GM18519 (cell line): ENCODE measurements around the gene IMMP2L.
"Not testable (repeated sequence)": the region's sequence is repeated elsewhere in the genome, so short reads cannot be mapped to it uniquely, and the experiment has no call there.

Experiments
- ATAC-seq: cut with Tn5 transposase; IDR thresholded peaks from one replicate; pipeline ENCODE4 v1.9.1; 2021; ENCODE audit warnings: mild to moderate bottlenecking, moderate library complexity; ENCODE audit not compliant: unreplicated experiment, low FRiP score

The IMMP2L gene

DNA sequence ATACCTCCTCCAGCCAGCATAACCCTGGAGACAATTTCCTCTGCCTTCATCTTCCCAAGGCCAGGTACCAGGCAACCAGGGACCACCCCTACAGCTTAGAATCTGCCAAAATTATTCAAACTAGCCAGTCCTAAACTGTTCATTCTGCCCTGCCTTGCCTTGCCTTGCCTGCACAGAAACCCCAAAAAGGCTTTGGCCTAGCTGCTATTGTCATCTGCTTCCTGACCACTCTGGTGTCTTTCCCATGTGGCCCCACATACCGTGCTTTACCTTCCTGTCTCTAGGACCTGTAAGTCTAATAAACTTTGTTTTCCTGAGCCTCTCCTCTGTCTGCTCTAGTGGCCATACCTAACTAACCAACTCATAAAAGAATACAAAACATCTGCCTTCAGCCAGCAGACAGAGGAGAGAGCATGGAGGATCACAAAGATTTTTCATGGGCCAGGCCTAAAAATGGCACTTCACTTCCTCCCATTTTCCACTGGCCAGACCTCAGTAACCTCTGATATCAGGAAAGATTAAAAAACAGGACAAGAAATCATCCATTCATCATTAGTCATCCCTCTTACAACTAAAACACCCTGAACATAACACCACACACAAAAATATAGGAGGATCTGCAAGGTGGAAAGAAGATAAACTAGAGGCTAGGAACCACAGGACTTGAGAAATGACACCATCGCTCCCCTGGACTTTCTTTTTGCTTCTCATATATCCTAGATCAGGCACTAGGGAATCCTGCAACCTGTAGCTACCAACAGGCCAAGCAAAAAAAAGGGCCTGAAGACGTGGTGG, 51.5 kb downstream of the IMMP2L start:
- ATAC-seq = no peak

DNA sequence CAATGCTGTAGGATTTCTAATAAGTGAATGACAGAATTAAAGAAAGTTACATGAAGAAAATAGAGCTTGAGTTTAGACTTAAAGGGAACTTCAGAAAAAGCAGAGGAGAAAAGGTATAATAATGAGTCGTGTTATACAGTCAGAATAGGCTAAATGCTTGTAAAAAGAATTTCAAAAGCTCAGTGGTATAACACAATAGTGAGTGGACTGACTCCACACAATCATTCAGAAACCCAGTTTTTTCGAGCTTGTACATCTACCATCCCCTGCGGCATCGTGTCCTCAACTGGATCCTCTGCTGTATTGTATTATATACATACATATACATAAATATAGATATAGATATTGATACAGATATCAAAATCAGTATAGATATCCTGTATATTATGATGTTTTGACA, 52.2 kb downstream of the IMMP2L start:
- ATAC-seq = no peak

DNA sequence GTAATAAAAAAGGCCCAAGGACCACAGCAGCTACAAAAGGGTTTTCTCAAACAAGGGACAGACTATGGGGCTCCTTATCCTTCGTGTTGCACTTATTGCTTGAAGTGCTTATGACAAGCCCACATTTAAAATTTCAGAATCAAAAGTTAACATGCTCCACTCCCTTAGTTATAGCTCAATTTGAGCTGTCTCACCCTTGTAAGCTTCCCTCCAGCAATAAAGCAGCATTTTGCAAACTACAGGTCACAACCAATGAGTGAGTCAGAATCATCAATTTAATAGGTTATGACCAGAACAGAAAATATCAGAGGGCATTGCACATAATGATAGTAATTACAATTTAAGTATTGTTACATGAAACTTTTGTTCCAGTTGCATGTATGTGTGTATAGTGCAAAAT, 53.0 kb downstream of the IMMP2L start:
- no peak for ATAC-seq

DNA sequence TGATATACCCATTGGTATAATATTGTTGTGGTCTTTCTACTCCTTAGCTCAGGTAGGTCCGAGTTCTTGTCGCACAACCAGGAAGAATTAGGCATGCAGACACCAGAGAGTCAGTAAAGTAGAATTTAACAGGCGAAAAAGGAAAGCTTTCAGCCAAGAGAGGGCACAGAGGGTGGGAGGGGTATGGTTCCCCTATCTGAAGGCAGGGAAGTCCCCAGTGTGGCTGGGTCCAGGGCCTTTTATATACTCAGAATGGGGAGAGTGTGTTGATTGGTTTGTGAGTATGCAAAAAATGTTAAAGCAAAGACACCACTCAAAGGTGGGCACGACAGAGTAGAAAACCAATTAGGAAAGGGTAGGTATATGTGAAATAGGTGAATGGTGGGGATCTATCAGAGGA, 53.9 kb downstream of the IMMP2L start:
- no peak for ATAC-seq

DNA sequence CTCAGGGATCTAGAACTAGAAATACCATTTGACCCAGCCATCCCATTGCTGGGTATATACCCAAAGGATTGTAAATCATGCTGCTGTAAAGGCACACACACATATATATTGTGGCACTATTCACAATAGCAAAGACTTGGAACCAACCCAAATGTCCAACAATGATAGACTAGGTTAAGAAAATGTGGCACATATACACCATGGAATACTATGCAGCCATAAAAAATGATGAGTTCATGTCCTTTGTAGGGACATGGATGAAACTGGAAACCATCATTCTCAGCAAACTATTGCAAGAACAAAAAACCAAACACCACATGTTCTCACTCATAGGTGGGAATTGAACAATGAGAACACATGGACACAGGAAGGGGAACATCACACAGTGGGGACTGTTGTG, 56.9 kb downstream of the IMMP2L start:
- not testable (repeated sequence) for ATAC-seq

DNA sequence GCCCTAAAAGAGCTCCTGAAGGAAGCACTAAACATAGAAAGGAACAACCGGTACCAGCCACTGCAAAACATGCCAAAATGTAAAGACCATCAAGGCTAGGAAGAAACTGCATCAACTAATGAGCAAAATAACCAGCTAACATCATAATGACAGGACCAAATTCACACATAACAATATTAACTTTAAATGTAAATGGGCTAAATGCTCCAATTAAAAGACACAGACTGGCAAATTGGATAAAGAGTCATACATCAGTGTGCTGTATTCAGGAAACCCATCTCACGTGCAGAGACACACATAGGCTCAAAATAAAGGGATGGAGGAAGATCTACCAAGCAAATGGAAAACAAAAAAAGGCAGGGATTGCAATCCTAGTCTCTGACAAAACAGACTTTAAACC, 60.5 kb downstream of the IMMP2L start:
- not testable (repeated sequence) for ATAC-seq

DNA sequence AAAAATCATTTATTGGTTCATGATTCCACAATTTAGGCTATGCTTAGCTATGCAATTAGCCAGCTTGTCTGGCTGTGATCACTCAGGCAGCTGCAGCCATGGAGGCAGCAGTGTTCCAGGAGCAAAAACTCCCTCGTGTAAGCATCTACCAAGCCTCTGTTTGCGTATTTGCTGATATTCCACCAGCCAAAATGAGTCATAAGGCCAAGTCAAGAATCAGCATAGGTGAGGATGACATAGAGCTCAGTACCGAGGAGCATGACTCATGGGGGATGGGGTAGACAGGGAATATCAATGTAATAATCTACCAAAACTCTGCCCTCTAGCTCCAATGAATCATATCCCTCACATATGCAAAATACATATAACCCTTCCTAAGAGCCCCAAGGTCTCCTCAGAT, 63.3 kb downstream of the IMMP2L start:
- ATAC-seq = no peak

DNA sequence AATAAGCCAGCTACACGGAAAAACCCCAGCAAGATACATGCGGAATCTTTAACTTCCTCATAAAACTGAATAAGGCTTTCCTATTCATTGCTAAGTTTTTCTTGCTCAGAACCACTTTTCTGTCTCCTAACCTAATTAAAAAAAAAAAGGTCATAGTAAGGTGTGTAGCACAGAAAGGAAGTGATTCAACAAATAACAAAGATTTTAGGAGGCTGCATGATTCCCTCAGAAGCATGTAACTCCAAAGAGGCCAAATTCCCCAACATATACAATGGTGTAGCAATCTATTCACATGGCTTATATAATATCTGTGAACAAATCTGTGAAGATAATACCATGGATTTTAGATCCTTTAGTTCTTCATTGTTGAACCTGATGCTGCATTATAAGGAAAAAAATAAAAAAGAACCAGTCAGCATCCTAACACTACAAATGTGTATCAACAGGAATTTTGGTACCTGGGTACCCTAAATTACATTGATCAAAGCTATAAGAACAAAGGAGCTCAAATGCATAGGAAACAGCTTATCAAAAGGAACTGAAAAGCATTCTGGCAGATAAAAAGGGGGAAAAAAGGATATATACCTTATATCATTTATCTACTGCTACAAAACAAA, 63.8 kb downstream of the IMMP2L start:
- no peak for ATAC-seq

DNA sequence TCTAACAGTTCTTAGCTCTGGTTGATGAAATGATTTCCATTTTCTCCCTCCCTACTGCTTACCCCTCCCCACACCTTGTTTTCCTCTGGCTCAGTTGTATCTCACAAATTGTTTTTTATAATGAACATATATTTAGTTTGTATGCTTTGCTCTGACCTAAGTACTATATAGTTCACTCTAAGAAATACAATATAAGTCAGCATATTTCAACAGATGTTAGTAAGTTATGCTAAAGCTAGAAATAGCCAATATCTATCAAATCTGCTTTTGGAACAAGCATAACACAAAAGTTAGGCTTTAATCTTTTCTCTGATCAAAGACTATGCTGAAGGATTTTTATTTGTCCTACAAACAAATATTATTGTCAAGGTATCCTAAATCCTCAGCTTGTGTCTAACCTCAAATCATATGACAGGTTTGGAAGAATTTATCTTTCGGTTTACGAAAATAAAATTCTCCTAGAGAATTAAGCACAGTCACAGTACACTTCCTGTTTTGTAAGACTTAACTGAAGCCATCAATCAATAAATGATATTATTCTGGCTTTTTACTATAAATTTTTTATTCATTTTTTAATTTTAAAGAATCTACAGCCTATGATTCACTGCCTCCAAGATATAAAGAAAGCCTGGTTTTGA, 67.0 kb downstream of the IMMP2L start:
- no peak for ATAC-seq

DNA sequence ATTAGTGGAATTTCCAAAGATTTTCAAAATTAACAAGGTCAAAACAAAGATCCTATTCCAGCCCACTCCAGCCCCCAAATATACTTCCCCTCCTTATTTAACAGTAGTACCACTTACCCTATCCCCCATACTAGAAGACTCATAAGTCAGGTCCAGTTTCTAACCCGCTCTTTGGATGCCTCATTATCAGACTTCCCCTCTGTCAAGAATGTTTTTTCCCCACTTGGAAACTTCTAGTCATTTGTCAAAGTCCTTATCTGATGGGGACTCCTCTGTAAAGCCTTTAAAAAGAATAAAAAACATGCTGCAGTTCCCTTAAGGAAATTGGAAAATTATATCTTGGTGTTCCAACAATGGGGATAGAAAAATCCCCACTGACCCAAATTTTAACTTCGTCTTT, 70.1 kb downstream of the IMMP2L start:
- no peak for ATAC-seq

DNA sequence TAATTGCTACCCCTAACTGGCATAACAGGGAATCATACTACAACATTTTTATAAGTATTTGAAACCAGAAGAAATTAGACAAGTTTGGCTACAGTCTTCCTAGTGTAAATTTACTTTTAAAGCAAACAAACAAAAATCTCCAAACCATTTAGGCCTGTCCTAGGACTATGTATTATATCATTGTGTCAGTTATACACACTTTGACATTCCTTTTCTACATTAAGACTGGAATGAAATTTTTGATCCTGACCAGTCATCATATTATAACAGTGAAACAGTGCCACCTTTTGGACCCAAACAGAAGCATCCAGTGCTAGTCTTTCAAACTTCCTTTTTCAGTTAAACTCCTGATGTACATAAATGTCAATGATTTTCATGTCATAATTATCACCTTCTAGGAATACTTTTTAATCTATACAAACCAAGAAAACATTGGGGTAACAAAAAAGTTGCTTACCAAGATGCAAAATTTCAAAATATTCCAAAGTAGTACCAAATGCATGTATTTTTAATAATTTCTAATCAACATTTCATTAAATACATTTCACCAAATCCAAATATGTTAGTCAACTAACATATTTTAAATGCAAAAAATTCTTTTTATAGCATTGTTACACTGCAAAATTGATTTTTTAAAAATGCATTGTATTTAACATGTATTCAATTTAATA, 75.7 kb downstream of the IMMP2L start:
- ATAC-seq = no peak

DNA sequence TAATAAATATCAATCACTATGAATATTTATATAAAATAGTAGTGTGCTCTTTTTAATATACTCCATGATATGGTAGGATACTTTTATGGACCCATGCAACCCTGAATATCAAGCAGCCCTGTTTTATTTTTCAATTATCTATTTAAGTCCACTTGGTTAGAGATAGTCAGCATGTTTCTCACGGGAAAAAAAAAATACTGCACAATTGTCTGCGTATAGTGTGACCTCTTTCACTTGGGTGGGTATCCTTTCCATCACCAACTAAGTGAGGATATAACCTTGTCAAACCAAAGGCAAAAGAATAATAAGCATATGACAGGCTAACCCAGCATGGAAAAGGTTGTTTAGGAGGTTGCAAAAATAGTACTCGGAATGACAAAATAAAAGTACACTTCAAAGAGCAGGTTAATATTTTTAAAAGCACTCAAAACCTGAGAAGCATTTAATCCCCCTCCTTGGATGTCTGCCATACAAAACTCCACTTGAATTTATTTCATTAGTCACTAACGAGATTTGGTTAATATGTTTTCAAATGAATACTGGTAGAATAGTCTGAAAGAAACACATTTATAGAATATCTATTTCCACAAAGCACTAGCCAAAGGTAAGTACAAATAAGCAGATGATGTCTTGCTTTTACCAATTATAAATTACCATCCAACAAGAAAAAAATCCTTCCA, 76.5 kb downstream of the IMMP2L start:
- ATAC-seq = no peak

DNA sequence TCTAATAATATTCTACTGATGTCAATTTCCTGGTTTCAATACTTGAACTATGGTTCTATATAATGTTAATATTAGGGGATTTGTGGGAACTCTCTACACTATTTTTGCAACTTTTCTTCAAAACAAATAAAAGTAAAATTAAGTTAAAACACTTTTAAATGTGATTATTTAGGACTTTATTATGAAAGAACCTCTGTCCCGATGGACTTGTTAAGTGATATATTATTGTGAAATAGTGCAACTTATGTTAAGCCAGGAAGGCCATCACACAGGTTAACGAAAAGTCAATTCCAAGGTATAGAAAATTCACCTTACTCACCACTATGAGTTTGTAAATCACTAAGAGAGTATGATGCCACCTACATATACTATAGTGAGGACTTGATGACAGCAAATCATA, 79.2 kb downstream of the IMMP2L start:
- ATAC-seq = no peak

DNA sequence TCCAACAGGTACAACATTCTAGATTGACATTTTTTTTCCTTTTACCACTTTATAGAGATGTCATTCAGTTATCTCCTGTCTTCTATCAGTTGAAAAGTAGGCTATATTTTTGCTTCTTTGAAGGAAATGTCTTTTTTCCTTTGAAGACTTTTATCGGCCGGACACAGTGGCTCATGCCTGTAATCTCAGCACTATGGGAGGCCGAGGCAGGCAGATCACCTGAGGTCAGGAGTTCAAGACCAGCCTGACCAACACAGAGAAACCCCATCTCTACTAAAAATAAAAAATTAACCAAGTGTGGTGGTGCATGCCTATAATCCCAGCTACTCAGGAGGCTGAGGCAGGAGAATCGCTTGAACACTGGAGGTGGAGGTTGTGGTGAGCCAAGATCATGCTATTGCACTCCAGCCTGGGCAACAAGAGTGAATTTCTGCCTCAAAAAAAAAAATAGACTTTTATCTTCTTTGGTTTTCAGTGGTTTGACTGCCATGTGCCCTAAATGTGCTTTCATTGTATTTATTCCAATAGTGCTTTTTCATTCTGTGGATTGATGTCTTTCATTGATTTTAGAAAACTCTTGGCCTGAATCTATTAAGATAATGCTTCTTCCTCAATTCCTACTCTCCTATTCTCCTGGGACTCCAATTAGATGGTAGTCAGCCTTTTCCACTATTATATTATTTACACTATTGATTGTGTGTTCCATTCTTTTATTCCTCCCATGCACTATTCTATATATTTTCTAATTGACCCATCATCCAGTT, 84.6 kb downstream of the IMMP2L start:
- ATAC-seq = no peak

DNA sequence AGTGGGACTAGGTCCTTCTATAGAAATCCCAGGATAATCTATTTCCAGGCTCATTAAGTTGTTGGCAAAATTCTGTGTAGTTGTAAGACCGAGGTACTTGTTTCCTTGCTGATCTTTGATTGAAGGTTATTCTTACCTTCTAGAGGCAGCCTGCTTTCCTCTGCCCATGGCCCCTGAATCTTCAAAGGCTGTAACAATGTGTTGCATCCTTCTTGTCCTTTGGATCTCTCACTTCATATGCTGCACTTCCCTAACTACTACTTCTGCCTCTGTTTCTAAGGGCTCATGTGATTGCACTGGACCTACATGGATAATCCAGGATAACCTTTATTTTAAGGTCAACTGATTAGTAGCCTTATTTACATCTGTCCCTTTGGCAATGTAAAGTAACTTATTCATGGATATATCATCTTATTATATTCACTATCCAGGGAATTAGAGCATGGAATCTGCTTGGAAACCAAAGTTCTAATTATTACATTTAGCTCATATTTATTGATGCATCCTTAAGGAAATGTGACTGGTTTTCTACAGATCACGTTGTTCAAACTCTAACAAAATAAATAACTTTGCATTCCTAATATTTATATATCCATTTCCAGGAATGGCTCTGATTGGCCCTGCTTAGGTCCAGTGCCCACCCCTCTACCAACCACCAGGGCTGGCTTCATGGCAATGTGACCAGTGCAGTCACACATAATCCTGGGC, 85.6 kb downstream of the IMMP2L start:
- no peak for ATAC-seq

DNA sequence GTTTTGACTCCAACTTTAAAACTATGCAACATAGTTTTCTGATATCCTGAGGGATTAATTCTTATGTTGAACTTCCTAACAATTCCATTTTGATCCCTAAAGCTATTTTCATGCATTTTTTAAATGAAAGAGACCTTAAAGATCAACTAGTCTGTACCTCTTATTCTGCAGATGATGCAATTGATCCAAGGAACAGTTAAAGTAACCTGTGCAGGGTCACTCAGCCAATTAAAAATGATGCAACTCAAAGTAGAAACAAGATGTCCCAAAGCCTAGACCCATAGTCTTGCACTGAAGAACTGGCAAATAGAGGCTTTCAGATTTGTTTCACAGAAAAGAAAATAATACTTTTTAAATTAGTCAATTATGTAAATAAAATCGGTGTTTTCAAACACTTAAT, 86.3 kb downstream of the IMMP2L start:
- no peak for ATAC-seq

DNA sequence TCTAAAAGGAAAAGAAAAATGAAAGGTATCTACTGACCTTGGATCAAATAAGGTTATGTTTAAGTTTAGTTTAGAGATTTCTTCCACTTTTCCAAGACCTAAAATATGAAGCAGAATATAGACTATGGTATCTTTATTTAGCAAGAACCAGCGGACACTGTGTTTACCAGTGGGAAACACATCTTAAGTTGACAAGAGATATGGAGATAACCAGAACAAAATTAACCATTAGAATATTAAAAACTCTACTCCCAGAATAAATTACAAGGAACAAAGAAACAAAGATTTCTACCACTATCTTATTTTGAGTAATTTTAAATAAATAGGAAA, 86.9 kb downstream of the IMMP2L start:
- no peak for ATAC-seq

DNA sequence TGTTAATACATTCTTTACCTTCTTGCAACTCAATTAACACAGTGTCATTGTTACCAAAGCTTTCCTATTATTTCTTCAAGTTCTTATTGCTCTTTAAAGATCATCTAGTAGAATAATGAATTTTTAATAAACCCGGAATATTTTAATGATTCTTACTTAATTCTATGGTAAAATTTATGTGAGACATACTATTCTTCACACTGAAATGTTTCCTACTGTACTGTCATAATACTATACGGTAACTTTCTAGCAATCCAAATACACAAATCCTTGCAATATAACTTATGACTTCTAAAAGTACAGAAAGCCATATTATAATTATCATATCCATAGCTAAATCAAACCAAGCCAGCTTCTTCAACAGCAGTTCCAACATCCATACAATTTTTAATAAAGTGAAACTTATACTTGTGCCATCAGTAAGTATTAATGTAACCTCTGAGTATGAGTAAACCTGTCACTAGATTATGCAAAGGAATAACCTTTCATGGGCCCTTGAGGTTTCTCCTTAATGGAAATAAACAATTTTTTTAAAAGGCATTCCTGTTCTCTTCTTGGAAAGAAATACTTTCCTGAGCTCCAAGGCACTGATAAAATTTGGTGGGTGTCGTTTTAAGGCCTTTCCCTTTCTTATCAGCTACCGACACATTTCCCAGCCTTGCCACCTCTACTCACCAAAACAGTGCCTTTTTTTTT, 87.4 kb downstream of the IMMP2L start:
- no peak for ATAC-seq
